ENCODE measurements around the gene MRPL14.
"Not testable (repeated sequence)": the region's sequence is repeated elsewhere in the genome, so short reads cannot be mapped to it uniquely, and the experiment has no call there.

The MRPL14 gene

DNA sequence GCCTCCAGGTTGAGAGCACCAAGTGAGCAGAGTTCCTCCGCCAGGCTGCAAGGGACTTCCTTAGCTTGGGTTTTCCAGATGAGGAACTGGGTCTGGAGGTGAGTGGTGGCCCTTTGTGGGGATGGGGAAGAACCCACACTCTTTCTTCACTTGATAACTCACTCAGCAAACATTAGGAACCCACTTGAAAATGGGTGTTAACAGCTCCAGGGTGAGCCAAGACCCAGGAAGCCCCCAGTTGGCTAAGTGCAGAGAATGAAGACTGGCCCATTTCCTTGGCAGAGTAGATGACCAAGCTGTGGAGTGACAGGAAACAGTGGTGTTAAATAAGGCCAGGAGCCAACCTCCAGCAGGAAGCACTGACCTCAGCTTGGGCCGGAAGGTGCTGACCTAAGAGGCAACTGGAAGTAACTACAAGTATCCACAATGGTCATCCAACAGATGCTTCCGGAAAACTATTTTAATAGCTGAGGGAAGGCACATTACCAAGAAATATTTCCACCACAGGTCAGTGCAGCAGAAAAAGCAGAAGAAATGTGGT lies 22.7 kb downstream of the MRPL14 start:
- in situ Hi-C loops (cut with HindIII; ENCODE audit: low sequenced_read_pairs), result loop anchor here (25.0 kb wide), 1 partner anchor 133 kb away; the partner anchor contains the start of gene HSP90AB1

DNA sequence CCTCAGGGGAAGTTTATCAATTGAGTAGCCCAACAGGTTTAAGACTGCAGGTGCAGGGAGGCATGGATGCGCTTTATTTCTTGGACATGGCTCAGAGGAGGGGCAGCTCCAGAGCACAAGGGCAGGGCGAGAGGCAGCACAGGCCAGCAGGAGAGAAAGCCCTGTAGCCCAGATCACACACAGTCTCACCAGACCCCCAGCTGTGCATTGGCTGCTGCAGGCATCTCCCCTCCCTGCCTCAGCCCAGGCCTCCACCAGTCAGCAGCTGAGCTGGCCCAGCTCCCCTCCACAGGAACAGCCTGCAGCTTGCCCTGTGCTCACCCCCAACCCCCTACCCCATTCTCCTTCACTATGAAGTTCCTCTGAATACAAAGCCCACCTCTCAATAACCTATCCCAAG lies 24.7 kb downstream of the MRPL14 start:
- in situ Hi-C loops (cut with HindIII; ENCODE audit: low sequenced_read_pairs), result loop anchor here (25.0 kb wide), 1 partner anchor 135 kb away; the partner anchor contains the start of gene HSP90AB1

DNA sequence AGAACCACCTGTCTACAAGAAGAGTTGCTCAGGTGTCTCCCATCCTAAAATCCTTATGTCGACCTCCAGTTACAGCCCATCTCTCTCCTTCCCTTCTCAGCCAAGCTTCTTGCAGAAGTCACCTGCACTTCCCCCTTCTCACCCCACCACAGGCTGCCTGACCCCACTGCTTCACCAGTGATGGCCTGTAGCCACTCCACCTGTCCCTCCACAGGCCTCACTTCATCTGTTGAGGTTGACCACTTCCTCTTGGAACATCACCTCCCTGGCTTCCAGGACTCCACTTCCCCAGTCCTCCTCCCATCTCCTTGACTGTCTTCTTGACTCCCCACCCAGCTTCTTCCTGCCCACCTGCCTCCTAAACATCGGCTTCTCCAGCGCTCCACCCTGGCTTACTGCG lies 25.4 kb downstream of the MRPL14 start:
- in situ Hi-C loops (cut with HindIII; ENCODE audit: low sequenced_read_pairs), result loop anchor here (25.0 kb wide), 1 partner anchor 135 kb away; the partner anchor contains the start of gene HSP90AB1

DNA sequence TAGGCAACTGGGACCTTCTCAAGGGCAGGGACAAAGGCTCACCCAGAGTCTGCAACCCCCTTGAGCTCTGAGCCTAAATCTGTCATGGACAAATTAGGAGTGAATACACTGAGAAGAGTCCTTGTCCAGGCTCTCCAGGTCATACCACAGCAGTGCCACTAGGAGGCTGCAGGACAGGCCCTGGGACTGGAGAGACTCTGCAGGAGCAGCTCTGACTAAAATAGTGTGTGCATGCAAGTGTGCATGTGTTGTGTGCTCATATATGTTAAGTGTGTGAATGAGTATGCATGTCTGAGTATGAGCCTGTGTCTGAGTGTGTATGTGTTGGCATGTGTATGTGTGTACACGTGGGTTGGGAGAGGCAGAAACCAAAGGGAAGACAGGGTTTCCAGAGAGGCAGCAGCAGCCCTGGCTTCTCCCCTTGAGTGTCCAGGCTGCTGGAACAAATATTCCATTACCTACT lies 27.1 kb downstream of the MRPL14 start:
- in situ Hi-C loops (cut with HindIII; ENCODE audit: low sequenced_read_pairs), result loop anchor here (25.0 kb wide), 1 partner anchor 137 kb away; the partner anchor contains the start of gene HSP90AB1

DNA sequence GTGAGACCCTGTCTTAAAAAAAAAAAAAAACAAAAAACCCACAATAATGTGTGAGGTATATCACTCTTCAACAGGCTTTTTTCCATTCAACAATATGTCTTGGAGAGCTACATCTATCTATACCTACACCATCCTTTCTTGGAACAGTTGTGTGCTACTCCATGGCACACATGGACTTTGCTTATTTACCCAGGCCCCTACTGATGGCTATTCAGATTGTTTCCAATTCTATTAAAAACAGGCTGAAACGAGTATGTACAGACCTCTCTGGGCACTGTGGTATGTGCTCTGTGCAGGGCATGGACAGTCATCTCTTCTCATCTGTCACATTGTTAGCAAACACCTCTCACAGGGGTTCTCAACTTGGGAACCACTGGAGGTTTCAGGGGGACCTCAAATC lies 28.1 kb downstream of the MRPL14 start:
- in situ Hi-C loops (cut with HindIII; ENCODE audit: low sequenced_read_pairs), result no loop called here

DNA sequence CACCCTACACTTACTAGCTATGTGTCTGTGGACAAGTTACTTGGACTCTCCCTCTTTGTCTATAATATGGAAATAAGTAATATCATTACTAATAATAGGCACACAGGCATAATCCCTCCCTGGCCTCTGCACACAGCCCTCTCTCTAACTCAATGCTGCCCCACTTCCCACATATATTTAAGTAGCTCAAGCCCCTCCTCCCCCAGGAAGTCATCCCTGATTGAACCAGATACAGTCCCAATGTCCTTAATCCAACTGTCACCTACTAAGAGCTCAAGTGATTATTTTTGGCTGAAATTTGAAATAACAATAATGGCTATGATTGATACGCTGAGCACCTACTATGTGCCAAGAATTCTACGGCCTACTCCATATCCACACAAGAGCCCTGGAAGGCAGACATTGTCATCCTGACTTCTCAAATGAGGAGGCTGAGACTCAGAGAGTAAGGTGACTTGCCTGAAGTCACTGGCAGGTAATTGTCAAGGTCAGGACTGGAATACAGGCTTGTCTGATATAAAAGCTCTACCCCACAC lies 29.4 kb downstream of the MRPL14 start:
- in situ Hi-C loops (cut with HindIII; ENCODE audit: low sequenced_read_pairs), result no loop called here

DNA sequence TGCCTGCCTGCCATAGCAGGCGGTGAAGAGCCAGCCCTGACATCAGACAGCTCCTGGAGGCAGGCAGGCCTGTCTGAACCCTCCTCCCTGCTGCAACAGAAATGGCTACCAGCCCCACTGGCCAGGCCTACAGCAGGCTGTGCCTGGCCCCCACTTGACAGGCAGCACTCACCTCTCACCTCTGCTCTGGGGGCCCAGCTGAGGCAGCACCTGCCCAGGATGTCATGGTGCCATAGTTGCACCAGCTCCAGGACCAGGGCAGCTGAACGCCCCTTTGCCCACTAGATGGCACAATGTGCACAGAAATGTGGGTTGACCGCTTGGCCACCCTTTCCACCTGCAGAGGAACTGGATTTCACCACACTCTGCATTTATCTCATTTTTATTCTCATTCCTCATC lies 30.6 kb downstream of the MRPL14 start:
- in situ Hi-C loops (cut with HindIII; ENCODE audit: low sequenced_read_pairs), result no loop called here

DNA sequence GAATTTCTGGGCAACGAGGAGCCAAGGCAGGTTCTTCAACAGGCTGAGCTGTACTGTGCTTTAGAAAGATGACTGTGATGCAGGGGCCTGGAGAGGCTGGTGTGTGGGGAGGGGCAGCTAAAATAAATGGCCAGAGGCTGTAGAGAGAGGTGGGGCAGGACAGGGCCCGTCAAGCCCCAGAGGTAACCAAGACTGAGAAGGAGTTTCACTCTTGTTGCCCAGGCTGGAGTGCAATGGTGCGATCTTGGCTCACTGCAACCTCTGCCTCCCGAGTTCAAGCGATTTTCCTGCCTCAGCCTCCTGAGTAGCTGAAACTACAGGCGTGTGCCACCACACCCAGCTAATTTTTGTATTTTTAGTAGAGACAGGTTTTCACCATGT lies 32.0 kb downstream of the MRPL14 start:
- in situ Hi-C loops (cut with HindIII; ENCODE audit: low sequenced_read_pairs), result not testable (repeated sequence)

DNA sequence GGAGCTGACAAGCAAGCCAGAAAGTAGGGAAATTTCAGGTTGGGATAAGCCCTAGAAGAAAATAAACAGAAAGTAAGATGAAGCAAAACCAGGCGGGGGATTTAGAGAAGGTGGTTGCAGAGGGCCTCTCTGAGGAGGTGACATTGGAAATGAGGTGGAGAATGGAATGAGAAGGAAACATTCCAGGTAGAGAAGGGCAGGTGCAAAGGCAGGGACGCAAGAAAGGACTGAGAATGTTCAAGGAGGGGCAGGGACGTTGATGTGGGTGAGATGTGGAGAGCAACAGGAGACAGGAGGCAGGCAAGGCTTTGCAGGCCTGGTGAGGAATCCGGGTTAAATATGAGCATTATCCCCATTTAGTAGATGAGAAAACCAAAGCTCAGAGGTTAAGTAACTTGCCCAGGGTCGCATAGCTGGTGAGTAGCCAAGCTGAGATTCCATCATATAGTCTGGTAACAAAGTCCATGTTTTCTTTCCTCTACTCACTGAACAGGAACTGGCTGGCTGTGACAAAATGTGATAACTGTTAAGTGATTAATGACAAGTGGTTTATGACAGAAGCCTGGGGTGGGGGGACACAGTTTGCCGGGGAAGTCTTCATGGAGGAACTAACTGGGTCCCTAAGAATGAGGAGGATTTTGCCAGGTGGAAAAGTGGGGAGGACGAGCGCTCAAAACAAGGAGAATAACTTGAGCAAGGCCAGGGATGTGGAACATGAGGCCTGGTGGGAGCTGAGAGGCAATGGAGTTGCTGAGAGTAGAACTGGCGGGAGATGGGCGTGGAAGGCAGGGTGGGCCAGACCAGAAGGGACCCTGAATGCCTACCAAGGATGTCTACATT lies 32.6 kb downstream of the MRPL14 start:
- in situ Hi-C loops (cut with HindIII; ENCODE audit: low sequenced_read_pairs), result no loop called here

DNA sequence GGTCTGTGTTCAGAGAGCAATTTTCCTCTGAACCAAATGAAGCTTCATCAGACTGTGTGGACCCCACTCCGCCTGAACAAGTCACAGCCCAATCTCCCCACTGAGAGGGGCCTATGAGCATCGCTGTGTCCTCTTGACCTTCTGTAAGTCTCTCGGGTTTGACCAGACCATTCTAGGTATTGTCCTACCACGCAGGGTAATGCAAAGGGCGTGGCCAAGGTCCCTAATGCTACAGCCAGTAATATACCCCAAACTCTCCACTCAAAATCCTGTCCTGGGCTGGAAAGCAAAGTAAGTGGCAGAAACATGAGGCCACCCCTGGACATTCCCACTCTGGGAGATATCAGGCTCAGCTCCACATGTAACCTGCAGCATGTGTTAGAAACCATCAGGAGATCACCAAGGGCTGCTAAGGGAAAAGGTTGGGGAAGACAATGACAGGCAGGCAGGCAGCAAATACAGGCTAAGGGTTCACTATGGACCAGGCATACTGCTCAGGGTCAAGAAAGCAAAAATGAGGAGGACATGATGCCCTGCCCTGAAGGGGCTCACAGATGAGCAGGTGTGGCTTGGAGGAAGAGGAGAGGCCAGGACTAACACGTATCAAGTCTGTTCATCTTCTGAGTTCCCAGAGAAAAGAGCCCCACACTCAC lies 33.4 kb downstream of the MRPL14 start:
- in situ Hi-C loops (cut with HindIII; ENCODE audit: low sequenced_read_pairs), result no loop called here

DNA sequence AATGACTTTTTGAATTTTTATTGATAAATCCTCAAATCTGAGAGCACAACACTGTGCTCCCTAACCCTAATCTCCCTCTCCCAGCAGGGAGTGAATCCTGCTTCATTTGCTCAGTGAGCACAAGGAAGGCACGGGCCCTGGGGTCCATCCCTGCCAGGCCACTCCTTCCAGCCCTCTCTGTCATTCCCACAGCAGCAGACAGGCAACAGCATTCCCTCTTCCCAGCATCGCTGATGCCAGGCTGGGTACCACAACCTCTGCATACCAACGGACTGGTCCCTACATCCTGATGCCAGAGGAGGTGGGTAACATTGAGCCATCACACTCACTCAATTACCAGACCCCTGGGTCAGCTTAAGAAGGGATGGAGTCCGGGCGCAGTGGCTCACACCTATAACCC lies 34.2 kb downstream of the MRPL14 start:
- in situ Hi-C loops (cut with HindIII; ENCODE audit: low sequenced_read_pairs), result no loop called here

DNA sequence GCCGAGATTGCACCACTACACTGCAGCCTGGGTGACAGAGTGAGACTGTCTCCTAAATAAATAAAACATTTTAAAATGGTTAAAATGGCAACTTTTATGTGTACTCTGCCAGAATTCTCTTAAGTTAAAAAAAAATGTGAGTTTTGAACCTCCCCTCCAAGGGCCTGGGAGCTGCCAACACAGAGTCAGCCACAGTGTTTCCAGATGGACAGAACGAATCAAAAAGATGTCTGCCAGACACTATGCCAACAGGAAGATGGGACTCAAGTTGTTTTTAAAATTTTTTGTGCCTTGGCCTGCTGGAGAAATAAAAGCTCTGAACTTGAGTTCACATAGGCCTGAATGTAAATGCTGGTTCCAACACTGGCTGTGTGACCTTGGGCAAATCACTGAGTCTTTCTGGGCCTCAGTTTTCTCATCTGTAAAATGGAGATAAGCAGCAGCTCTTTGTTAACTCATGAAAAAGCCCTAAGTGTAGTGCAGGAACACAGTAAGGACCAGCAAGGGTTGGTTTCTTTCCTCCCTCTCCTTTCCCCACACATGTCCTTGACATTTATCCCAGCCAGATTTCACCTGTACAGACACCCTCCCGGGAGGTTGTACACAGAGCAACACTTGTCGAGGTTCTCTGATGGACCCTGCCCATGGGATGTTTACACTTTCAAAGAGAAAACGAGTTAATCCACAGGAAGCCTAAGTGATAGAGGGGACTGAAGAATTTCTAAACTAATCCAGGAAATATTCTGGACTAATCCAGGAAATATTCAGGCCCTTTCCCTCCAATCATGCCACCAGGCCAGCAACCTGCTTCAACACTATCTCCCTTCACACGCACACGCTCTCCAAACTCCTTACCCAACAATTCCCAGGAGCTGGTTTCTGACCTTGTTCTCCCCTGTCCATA lies 35.0 kb downstream of the MRPL14 start:
- in situ Hi-C loops (cut with HindIII; ENCODE audit: low sequenced_read_pairs), result no loop called here

DNA sequence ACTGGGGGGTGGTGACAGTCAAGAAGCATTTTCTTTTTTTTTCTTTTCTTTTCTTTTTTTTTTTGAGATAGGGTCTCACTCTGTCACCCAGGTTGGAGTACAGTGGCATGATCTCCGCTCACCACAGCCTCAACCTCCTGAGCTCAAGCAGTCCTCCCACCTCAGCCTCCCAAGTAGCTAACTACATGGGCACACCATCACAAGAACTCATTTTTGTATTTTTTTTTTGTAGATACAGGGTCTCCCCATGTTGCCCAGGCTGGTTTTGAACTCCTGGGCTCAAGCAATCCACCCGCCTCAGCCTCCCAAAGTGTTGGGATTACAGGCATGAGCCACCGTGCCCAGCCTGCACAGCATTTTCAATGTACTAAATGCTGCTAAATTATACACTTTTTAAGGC lies 35.9 kb downstream of the MRPL14 start:
- in situ Hi-C loops (cut with HindIII; ENCODE audit: low sequenced_read_pairs), result not testable (repeated sequence)

DNA sequence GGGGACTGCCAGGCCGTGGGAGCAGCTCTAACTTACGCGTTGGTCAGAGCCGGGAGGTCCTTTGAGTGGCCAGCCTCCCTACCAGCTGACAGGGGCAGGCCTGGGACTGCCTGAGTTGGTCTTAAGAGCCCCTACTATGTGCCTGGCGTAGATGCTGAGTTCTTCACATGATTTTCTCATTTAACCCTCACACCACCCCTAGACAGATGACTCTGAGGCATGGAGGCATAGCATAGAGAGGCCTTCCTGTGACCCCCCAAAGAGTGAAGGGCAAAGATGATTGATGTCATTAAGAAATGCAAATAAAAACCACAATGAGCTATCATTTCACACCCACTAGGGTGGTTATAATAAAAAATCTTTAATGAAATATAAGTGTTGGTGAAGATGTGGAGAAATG lies 36.8 kb downstream of the MRPL14 start:
- in situ Hi-C loops (cut with HindIII; ENCODE audit: low sequenced_read_pairs), result no loop called here

DNA sequence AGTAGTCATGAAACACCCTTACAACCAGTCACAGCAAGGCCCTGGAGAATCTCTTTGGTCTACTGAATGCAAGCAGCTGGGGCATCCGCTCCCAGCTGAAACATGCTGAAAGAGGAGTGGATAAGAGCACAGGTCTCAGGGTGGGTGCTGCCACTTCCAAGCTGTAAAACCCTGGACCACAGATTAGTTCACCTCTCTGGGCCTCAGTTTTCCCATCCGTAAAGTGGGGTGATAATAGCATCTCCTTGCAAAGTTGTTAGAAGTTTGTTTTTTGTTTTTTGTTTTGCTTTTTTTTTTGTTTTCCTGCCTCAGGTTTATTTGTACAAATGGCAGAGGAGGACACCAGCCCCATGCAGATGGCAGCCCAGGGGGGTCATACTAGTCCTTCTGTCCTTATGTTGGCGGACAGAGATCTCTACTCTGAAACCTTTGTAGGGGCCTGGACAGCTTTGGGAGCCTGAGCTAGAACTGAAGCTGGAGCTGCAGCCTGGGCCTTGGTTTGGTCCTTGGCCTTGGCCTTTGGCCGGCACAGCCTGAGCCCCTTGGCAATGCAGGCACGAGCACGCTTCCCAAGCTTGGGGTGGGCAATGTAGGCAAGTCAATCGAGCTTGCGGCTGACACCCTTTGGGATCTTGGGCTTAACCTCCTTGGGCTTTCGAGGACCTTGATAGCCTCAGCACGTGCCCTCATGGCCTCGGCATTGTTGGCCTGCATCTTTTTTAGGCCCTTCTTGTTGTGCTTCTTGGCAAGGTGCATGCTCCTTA lies 38.2 kb downstream of the MRPL14 start:
- in situ Hi-C loops (cut with HindIII; ENCODE audit: low sequenced_read_pairs), result no loop called here

DNA sequence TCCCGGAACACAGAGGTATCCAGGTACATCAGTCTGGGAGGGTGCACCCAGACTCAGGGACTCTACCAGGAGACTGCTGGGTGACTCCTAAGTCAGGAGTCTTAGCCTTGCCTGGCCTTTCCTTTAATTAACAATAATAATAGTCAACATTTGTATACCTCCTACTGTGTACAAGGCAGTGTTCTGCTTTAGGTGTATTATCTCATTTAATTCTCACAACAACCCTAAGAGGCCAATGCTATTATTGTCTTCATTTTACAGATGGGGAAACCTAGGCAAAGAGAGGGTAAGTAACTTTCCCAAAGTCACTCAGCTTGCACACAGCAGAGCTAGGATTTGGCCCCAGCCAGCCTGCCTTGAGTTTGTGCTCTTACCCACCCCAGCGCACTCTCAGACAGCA lies 39.6 kb downstream of the MRPL14 start:
- in situ Hi-C loops (cut with HindIII; ENCODE audit: low sequenced_read_pairs), result no loop called here

DNA sequence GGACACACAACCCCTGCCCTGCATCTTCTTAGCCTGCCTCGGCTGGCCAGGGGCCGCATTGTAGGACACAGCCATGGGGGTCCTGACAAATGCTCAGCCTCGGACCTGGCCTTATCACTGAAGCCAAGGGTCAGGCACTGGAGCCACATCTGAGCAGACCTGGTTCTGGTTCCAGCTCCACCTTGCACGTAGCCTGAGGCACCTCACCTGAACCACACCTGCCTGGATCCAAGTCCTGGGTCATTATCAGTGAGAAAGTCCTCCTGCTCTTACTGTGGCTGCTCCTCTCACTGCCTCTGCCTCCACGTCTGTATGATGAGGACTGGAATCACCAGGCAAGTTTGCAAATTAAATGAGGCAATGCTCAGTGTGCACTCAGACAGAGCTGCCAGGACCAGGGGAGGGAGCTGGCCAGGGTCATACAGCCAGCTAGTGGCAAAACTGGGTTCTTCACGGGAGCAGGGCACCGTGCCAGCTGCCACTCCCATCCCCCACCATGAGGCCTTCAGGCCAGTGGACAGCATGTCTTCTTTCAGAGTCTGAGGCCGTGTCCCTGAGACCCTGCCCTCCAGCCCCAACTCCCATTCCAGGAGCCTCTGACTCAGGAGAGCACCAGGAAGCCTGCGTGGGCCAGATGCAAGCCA lies 40.2 kb downstream of the MRPL14 start:
- in situ Hi-C loops (cut with HindIII; ENCODE audit: low sequenced_read_pairs), result no loop called here

DNA sequence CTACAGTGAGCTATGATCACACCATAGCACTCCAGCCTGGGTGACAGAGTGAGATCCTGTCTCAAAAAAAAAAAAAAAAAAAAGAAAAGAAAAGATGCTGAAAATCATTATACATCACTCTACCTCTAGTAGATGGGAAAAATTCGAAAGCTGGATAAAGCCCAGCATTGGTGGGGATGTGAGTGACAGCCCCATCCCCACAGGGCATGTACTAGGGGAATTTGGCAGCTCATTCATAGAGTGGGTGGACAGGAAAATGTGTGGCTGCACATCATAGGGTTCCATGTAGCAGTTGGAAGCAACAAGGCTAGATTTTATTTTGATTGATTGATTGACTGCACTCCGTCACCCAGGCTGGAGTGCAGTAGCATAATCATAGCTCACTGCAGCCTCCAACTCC lies 42.0 kb downstream of the MRPL14 start:
- in situ Hi-C loops (cut with HindIII; ENCODE audit: low sequenced_read_pairs), result no loop called here
